MCF 10A (cell line): ENCODE results near the gene SORBS1. TPM values are rescaled to one million over a fixed set of nuclear protein-coding genes. Genes with fewer than 3 reads are reported as not detected.

Experiments
- BruUV-seq: library from RNA; stranded (reverse); fragments of 400-500 nt; replicated peaks from 2 replicates; lab custom pipeline; 2021; lab: Mats Ljungman, UMichigan
- CTCF ChIA-PET: fragments of 300-600 bp; sonication (Branson Sonifier 250); formaldehyde crosslinking; extraction: SDS; loops from one replicate; lab custom pipeline; 2021; ENCODE audit warnings: antibody characterized with exemption, inconsistent platforms; lab: Yijun Ruan, JAX
- POLR2A ChIA-PET: fragments of 300-600, 350-650 bp; sonication (Branson Sonifier 250); formaldehyde crosslinking; extraction: SDS; loops from one replicate; lab custom pipeline; 2020; ENCODE audit warnings: antibody characterized with exemption, inconsistent platforms; lab: Yijun Ruan, JAX
- DNase-seq: peaks from one replicate; pipeline ENCODE4 v3.0.0-alpha.2; 2018; ENCODE audit not compliant: unreplicated experiment
- H3K27ac Mint-ChIP-seq: one replicate; pipeline ENCODE4 v1.8.0; 2022; ENCODE audit warnings: mild to moderate bottlenecking, low read depth, mixed read lengths; ENCODE audit not compliant: unreplicated experiment
- H3K27me3 Mint-ChIP-seq: one replicate; pipeline ENCODE4 v1.8.0; 2022; ENCODE audit warnings: mixed read lengths; ENCODE audit not compliant: insufficient read depth, unreplicated experiment
- H3K36me3 Mint-ChIP-seq: one replicate; pipeline ENCODE4 v1.8.0; 2022; ENCODE audit warnings: mild to moderate bottlenecking, moderate library complexity, mixed read lengths; ENCODE audit not compliant: insufficient read depth, unreplicated experiment
- H3K4me1 Mint-ChIP-seq: one replicate; pipeline ENCODE4 v1.8.0; 2022; ENCODE audit warnings: mixed read lengths; ENCODE audit not compliant: insufficient read depth, unreplicated experiment
- H3K4me3 Mint-ChIP-seq: one replicate; pipeline ENCODE4 v1.8.0; 2022; ENCODE audit warnings: mild to moderate bottlenecking, moderate library complexity, mixed read lengths; ENCODE audit not compliant: unreplicated experiment
- H3K9me3 Mint-ChIP-seq: one replicate; pipeline ENCODE4 v1.8.0; 2022; ENCODE audit warnings: mixed read lengths; ENCODE audit not compliant: unreplicated experiment
- intact Hi-C: fragments of 100-400 bp; cut with micrococcal nuclease; formaldehyde crosslinking; loops from 2 replicates; pipeline ENCODE4 v1.14.1; 2022
- total RNA-seq: library from RNA; stranded (reverse); gene quantifications from 2 replicates; pipeline ENCODE4 v1.2.3, GENCODE V29; 2022
- TF ChIP-seq, protein P1 (sequence below): fragments of 200-600 bp; IDR thresholded peaks from one replicate; pipeline ENCODE4 v1.8.0; 2022; ENCODE audit warnings: antibody characterized with exemption, mild to moderate bottlenecking; ENCODE audit not compliant: unreplicated experiment

The SORBS1 gene
- total RNA-seq, 1 experiment from 2014 or later, result 1.0 TPM

DNA sequence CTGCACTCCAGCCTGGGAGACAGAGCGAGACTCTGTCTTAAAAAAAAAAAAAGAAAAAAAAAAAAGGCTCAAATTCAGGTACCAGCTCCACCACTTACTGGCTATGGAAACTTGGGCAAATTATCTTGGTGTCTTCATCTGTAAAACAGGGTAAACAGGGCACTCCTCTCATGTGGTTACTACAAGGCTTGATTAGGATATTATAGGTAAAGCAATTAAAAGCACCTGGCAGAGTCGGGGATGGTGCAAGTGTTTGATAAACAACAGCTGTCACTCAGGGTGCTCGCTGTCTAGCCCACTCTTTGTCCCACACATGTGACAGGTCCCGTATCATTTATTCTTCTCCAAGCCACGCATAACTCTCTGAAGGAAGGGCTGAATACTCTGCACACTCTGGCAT is 96.9 kb downstream of the SORBS1 start:
- no peak overlapping the region for H3K27ac Mint-ChIP-seq
- BruUV-seq, result no TSS peak
- intact Hi-C loops, result no loop called here
- no peaks in the 10 kb centered on the region for H3K36me3 Mint-ChIP-seq
- no peak for DNase-seq
- ChIA-PET POLR2A (no interaction called here), CTCF (interaction anchor here (0.6 to 1.1 kb wide), 2 partner anchors 17 to 140 kb away, joined by 3 to 4 read pairs; no protein-coding TSS in a partner anchor)
- H3K27me3 Mint-ChIP-seq, result no peaks in the 10 kb centered on the region
- H3K4me3 Mint-ChIP-seq, result no peak overlapping the region
- no peaks in the 10 kb centered on the region for H3K9me3 Mint-ChIP-seq
- H3K4me1 Mint-ChIP-seq, result no peaks in the 10 kb centered on the region
- TF ChIP-seq, protein P1, sequence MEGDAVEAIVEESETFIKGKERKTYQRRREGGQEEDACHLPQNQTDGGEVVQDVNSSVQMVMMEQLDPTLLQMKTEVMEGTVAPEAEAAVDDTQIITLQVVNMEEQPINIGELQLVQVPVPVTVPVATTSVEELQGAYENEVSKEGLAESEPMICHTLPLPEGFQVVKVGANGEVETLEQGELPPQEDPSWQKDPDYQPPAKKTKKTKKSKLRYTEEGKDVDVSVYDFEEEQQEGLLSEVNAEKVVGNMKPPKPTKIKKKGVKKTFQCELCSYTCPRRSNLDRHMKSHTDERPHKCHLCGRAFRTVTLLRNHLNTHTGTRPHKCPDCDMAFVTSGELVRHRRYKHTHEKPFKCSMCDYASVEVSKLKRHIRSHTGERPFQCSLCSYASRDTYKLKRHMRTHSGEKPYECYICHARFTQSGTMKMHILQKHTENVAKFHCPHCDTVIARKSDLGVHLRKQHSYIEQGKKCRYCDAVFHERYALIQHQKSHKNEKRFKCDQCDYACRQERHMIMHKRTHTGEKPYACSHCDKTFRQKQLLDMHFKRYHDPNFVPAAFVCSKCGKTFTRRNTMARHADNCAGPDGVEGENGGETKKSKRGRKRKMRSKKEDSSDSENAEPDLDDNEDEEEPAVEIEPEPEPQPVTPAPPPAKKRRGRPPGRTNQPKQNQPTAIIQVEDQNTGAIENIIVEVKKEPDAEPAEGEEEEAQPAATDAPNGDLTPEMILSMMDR, result no peak

DNA sequence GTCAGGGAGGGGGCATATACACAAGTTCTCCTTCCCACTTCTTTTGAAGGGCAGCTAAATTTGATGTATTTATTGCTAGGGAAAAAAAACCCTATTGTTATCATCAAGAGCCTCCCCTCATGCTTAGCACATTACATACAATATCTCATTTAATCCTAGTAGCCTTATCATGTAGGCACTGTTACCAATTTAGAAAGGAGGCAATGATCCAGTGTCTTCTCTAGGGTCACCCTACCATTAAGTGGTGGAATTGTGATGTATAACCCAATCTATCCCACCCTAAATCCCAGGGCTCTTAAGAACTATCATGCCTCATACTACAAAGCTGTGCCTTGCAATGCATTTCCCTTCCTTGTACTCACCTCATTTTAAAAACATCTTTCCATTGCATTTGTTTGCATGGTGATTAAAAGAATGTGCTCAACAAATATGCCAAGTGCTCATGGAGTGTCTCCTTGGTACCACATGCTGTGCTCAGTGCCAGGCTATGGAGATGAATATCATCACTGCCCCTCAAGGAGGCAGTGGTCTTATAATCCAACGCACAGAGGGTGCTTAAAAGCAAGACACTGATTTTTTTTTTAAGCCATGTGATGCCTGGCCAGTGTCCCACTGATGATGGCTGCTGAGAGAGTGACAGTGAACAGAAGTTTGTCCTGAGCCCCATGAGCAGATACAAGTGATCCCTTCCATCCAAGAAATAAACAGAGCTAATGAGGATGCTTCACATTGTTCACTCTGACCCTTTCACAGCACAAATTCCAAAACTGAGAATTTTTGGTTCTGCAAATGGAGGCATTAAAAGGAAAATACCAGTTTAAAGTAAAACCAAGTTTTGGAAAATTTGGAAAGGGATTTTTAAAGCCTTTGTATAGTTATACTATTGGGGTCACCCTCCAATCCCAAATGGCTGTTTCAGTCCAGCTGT is 98.2 kb downstream of the SORBS1 start:
- H3K4me3 Mint-ChIP-seq, result no peak overlapping the region
- H3K27ac Mint-ChIP-seq, result no peak overlapping the region
- no peaks in the 10 kb centered on the region for H3K4me1 Mint-ChIP-seq
- POLR2A ChIA-PET, result no interaction called here
- TF ChIP-seq, protein P1, result no peak
- H3K36me3 Mint-ChIP-seq, result no peaks in the 10 kb centered on the region
- intact Hi-C loops, result no loop called here
- H3K27me3 Mint-ChIP-seq, result no peaks in the 10 kb centered on the region
- H3K9me3 Mint-ChIP-seq, result no peaks in the 10 kb centered on the region
- CTCF ChIA-PET, result interaction anchor here (0.6 to 1.1 kb wide), 4 partner anchors 8 to 1052 kb away, joined by 3 to 4 read pairs (median 4); partner anchors contain the start of gene SORBS1
- BruUV-seq, result no TSS peak
- no peak for DNase-seq

DNA sequence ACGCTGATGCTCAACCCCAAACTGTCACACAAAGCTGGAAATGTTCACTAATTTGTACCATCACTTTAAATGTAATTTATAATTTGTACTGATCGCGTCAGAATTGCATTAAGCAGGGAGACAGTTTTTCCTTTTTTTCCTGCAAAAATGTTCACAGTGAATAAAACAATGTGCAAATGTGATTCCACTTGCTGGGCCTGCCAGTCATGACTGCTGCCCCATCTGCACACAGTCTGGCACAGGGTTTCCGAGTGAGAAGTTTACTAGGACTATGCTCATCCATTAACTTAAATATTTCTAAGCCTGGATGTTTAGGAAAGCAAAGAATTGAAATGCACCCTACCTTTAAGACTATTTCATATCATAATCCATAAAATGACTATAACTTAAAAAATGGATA is 99.6 kb downstream of the SORBS1 start:
- Mint-ChIP-seq H3K9me3 (no peaks in the 10 kb centered on the region), H3K27me3 (no peaks in the 10 kb centered on the region), H3K27ac (no peak overlapping the region), H3K4me3 (no peak overlapping the region), H3K4me1 (no peaks in the 10 kb centered on the region), H3K36me3 (no peaks in the 10 kb centered on the region)
- DNase-seq, result no peak
- intact Hi-C loops, result no loop called here
- ChIA-PET CTCF (interaction anchor here (0.9 kb wide), 1 partner anchor 31 kb away, joined by 3 read pairs; no protein-coding TSS in a partner anchor), POLR2A (no interaction called here)
- BruUV-seq, result no TSS peak
- TF ChIP-seq, protein P1, result no peak

DNA sequence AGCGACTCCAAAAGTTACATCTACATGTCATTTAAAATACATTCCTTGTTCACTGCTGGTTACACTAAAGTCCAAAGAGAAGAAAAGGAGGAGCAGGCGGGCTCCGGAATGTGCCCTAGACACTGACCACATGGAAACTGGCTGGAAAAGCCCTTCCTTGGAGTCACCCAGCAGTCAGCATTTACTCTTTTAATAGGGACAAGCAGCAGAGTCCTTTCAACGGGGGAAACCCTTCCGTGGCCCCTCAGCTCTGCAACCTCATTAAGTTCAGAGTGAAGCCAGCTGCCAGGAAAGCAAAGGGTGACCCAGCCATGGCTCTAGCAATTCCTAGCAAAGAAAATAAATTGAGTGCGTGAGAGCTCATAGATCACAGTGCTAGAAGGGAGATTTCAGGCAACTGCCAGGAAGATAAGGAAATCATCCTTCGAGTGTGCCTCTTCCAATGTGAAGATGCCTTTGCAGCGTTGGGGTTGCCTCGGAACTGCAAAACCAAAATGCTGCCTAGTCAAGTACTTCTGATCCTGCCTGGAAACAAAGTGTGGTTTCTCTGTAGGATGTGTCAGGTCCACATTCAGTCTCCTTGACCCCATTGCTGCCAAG is 101.6 kb downstream of the SORBS1 start:
- no peak for DNase-seq
- Mint-ChIP-seq H3K4me3 (no peak overlapping the region), H3K27ac (no peak overlapping the region), H3K9me3 (no peaks in the 10 kb centered on the region), H3K27me3 (no peaks in the 10 kb centered on the region), H3K4me1 (no peaks in the 10 kb centered on the region), H3K36me3 (no peaks in the 10 kb centered on the region)
- POLR2A ChIA-PET, result interaction anchor here (0.8 to 1.0 kb wide), 2 partner anchors 10 to 15 kb away, joined by 3 read pairs; no protein-coding TSS in a partner anchor
- no TSS peak for BruUV-seq
- CTCF ChIA-PET, result interaction anchor here (0.5 to 2.3 kb wide), 9 partner anchors 9 to 486 kb away, joined by 3 to 14 read pairs (median 3); no protein-coding TSS in a partner anchor
- intact Hi-C loops, result no loop called here
- TF ChIP-seq, protein P1, result no peak
